ENCODE measurements around the gene SCN5A. TPM values are rescaled to one million over a fixed set of nuclear protein-coding genes. Genes with fewer than 3 reads are reported as not detected.

The SCN5A gene
- polyA plus RNA-seq, 1 of the 3 experiments (the other 2 are of a cell fraction): 0.18 TPM

DNA sequence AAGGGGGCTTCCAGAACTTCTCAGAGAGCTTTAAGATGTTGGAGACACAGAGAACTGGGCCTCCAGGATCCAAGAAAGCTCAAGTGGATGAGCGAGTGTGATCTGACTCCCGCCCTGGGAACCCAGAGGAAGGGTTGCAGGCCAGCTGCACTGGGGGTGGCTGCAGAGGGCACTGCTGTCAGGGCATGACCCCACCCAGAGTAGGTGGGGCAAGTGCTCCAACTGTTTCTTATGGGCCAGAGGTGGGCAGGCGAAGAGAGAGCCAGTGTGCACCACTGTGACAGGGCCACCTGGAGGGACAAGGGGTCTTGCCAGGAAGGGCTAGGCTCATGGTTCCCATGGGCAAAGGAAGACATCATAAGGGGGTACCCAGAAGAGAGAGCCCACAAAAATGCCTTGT is 104.6 kb downstream of the SCN5A start:
- WGBS (ENCODE audit: low lambda C conversion rate): 87% methylated on average over 3 of the region's 3 CpGs
- no peaks in the 10 kb centered on the region for H3K9me3 ChIP-seq

GRCh38 chr3:38543586-38543985 is 105.9 kb downstream of the SCN5A start:
- Histone ChIP-seq H3F3A (replicated peaks; ENCODE audit: insufficient read depth) (no peaks in the 10 kb centered on the region), H3K4me3 (ENCODE audit: low read depth in 2 of 2, low read length in 1 of 2) (no peak overlapping the region), H3K9ac (no peak overlapping the region), H4K20me1 (ENCODE audit: insufficient read depth) (no peaks in the 10 kb centered on the region), H3K4me1 (ENCODE audit: control insufficient read depth in 1 of 2, insufficient read depth in 2 of 2, low read depth in 1 of 2, low read length in 1 of 2) (peaks cover 0 to 22% of the 10 kb centered on the region in 2 experiments; a peak in 1 of 4 replicates), H2AFZ (ENCODE audit: low read depth) (no peak overlapping the region), H3K9me2 (no peaks in the 10 kb centered on the region), H3K9me3 (no peaks in the 10 kb centered on the region), H3K27ac (ENCODE audit: low read depth in 2 of 2, low read length in 1 of 2) (no peak overlapping the region), H3K27me3 (ENCODE audit: insufficient read depth) (no peaks in the 10 kb centered on the region), H3K36me3 (replicated peaks in 1 of 2; ENCODE audit: control insufficient read depth in 1 of 2, insufficient read depth in 2 of 2, low read length in 1 of 2) (no peaks in the 10 kb centered on the region), H3K79me2 (ENCODE audit: insufficient read depth) (no peaks in the 10 kb centered on the region), H3K4me2 (no peak overlapping the region)
- DNase-seq: no peak
- WGBS (ENCODE audit: low lambda C conversion rate): no CpG with 5 or more reads among the region's 7 CpGs
- ChIA-PET CTCF (interaction anchor here (1.1 to 2.3 kb wide), 5 partner anchors 15 to 110 kb away, joined by 3 to 11 read pairs (median 6); no protein-coding TSS in a partner anchor), POLR2A (no interaction called here)
- TF ChIP-seq FOXJ3 (CRISPR knock-in tag; IDR thresholded peaks at IDR 0.05): no peak
- TF ChIP-seq GABPA (IDR thresholded peaks at IDR 0.05; ENCODE audit: low read depth): no peak
- TF ChIP-seq YY1 (IDR thresholded peaks at IDR 0.05; ENCODE audit: low read depth): no peak
- no peak for TF ChIP-seq RFX5 (IDR thresholded peaks at IDR 0.05; ENCODE audit: low read length)
- no peak for TF ChIP-seq MEF2A (IDR thresholded peaks at IDR 0.05; ENCODE audit: borderline replicate concordance, low read depth)
- TF ChIP-seq RCOR1 (IDR thresholded peaks at IDR 0.05; ENCODE audit: low read length): no peak
- no peak for TF ChIP-seq USF2 (IDR thresholded peaks at IDR 0.05; ENCODE audit: borderline replicate concordance, low read depth, low read length)
- no peak for TF ChIP-seq ELF1 (IDR thresholded peaks at IDR 0.05)
- TF ChIP-seq SIN3A (IDR thresholded peaks at IDR 0.05; ENCODE audit: borderline replicate concordance, low read depth, low read length): no peak
- TF ChIP-seq SMC3 (IDR thresholded peaks at IDR 0.05; ENCODE audit: low read depth, low read length): no peak
- TF ChIP-seq GATA2 (CRISPR knock-in tag; IDR thresholded peaks at IDR 0.05): no peak
- no peak for TF ChIP-seq NRF1 (IDR thresholded peaks at IDR 0.05; ENCODE audit: low read depth, low read length)
- TF ChIP-seq JUND (IDR thresholded peaks at IDR 0.05): no peak

More for the DNA sequence above, 104.6 kb downstream of the SCN5A start:
- no peak overlapping the region for H3K4me3 ChIP-seq (ENCODE audit: low read depth in 2 of 2, low read length in 1 of 2)
- H3K9ac ChIP-seq: no peak overlapping the region
- TF ChIP-seq SMC3 (IDR thresholded peaks at IDR 0.05; ENCODE audit: low read depth, low read length) (no peak), ELF1 (IDR thresholded peaks at IDR 0.05) (no peak), RAD21 (IDR thresholded peaks at IDR 0.05; ENCODE audit: low read length) (no peak), RFX5 (IDR thresholded peaks at IDR 0.05; ENCODE audit: low read length) (no peak), TEAD4 (IDR thresholded peaks at IDR 0.05; ENCODE audit: borderline replicate concordance, insufficient read depth) (no peak), YY1 (IDR thresholded peaks at IDR 0.05; ENCODE audit: low read depth) (no peak), MXI1 (IDR thresholded peaks at IDR 0.05; ENCODE audit: low read depth, low read length) (no peak), GATA2 (CRISPR knock-in tag; IDR thresholded peaks at IDR 0.05) (no peak), NFIC (IDR thresholded peaks at IDR 0.05; ENCODE audit: borderline replicate concordance) (no peak), GABPA (IDR thresholded peaks at IDR 0.05; ENCODE audit: low read depth) (no peak), USF2 (IDR thresholded peaks at IDR 0.05; ENCODE audit: borderline replicate concordance, low read depth, low read length) (no peak)
- TF ChIP-seq, protein P1, sequence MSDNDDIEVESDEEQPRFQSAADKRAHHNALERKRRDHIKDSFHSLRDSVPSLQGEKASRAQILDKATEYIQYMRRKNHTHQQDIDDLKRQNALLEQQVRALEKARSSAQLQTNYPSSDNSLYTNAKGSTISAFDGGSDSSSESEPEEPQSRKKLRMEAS (IDR thresholded peaks at IDR 0.05; ENCODE audit: low read depth): no peak
- TF ChIP-seq, protein P2, sequence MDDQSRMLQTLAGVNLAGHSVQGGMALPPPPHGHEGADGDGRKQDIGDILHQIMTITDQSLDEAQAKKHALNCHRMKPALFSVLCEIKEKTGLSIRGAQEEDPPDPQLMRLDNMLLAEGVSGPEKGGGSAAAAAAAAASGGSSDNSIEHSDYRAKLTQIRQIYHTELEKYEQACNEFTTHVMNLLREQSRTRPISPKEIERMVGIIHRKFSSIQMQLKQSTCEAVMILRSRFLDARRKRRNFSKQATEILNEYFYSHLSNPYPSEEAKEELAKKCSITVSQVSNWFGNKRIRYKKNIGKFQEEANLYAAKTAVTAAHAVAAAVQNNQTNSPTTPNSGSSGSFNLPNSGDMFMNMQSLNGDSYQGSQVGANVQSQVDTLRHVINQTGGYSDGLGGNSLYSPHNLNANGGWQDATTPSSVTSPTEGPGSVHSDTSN (IDR thresholded peaks at IDR 0.05): no peak
- TF ChIP-seq, protein P3, sequence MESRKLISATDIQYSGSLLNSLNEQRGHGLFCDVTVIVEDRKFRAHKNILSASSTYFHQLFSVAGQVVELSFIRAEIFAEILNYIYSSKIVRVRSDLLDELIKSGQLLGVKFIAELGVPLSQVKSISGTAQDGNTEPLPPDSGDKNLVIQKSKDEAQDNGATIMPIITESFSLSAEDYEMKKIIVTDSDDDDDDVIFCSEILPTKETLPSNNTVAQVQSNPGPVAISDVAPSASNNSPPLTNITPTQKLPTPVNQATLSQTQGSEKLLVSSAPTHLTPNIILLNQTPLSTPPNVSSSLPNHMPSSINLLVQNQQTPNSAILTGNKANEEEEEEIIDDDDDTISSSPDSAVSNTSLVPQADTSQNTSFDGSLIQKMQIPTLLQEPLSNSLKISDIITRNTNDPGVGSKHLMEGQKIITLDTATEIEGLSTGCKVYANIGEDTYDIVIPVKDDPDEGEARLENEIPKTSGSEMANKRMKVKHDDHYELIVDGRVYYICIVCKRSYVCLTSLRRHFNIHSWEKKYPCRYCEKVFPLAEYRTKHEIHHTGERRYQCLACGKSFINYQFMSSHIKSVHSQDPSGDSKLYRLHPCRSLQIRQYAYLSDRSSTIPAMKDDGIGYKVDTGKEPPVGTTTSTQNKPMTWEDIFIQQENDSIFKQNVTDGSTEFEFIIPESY (IDR thresholded peaks at IDR 0.05; ENCODE audit: borderline replicate concordance, low read depth): no peak
- no peaks in the 10 kb centered on the region for H3F3A ChIP-seq (replicated peaks; ENCODE audit: insufficient read depth)
- H3K27me3 ChIP-seq (ENCODE audit: insufficient read depth): no peaks in the 10 kb centered on the region
- no peaks in the 10 kb centered on the region for H3K79me2 ChIP-seq (ENCODE audit: insufficient read depth)
- H3K36me3 ChIP-seq (replicated peaks in 1 of 2; ENCODE audit: control insufficient read depth in 1 of 2, insufficient read depth in 2 of 2, low read length in 1 of 2): no peaks in the 10 kb centered on the region
- no peak overlapping the region for H3K27ac ChIP-seq (ENCODE audit: low read depth in 2 of 2, low read length in 1 of 2)
- H3K4me2 ChIP-seq: no peak overlapping the region
- POLR2A ChIA-PET: no interaction called here
- H3K4me1 ChIP-seq (ENCODE audit: control insufficient read depth in 1 of 2, insufficient read depth in 2 of 2, low read depth in 1 of 2, low read length in 1 of 2): peaks cover 0 to 22% of the 10 kb centered on the region in 2 experiments; a peak in 1 of 4 replicates
- no peak overlapping the region for H2AFZ ChIP-seq (ENCODE audit: low read depth)
- no peaks in the 10 kb centered on the region for H3K9me2 ChIP-seq
- H4K20me1 ChIP-seq (ENCODE audit: insufficient read depth): no peaks in the 10 kb centered on the region
- DNase-seq: no peak
- CTCF ChIA-PET: interaction anchor here (2.0 to 2.3 kb wide), 2 partner anchors 17 to 106 kb away, joined by 6 to 11 read pairs; no protein-coding TSS in a partner anchor

All from SK-N-SH (cell line).